ENCODE data around the gene ESRP2. TPM values are rescaled to one million over a fixed set of nuclear protein-coding genes. Genes with fewer than 3 reads are reported as not detected.

Gene ESRP2
- total RNA-seq, 1 donor from 2014 or later: 64.5 TPM

DNA sequence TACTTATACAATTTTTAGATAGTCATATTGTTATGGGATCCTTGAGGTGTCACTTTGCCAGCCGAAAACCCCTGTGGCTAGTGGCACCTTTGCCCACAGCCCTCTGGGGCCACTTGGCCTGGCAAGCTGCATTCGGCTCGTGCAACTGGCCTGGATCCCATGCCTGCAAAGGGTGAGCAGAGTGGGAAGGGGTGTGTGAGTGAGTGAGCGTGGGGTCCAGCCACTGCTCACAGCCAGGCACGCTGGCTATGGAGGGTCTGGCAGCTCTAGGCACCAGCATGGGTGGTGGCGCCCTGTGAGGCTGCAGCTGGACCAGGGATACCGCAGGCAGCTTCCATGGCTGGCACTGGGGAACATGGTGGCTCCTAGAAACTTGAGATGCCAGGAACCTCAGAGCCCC lies 49.0 kb downstream of the ESRP2 start:
- TF ChIP-seq, protein P1, sequence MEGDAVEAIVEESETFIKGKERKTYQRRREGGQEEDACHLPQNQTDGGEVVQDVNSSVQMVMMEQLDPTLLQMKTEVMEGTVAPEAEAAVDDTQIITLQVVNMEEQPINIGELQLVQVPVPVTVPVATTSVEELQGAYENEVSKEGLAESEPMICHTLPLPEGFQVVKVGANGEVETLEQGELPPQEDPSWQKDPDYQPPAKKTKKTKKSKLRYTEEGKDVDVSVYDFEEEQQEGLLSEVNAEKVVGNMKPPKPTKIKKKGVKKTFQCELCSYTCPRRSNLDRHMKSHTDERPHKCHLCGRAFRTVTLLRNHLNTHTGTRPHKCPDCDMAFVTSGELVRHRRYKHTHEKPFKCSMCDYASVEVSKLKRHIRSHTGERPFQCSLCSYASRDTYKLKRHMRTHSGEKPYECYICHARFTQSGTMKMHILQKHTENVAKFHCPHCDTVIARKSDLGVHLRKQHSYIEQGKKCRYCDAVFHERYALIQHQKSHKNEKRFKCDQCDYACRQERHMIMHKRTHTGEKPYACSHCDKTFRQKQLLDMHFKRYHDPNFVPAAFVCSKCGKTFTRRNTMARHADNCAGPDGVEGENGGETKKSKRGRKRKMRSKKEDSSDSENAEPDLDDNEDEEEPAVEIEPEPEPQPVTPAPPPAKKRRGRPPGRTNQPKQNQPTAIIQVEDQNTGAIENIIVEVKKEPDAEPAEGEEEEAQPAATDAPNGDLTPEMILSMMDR (IDR thresholded peaks at IDR 0.05): no peak
- no peak overlapping the region for H3K4me3 ChIP-seq
- peaks cover 95% of the 10 kb centered on the region for H3K36me3 ChIP-seq
- DNase-seq (no peak), ATAC-seq (no peak)
- H3K27me3 ChIP-seq (ENCODE audit: low read depth): no peaks in the 10 kb centered on the region
- no peaks in the 10 kb centered on the region for H3K9me3 ChIP-seq
- H3K4me1 ChIP-seq: no peaks in the 10 kb centered on the region
- intact Hi-C loops (cut with DNase I): no loop called here
- no peak overlapping the region for H3K27ac ChIP-seq

DNA sequence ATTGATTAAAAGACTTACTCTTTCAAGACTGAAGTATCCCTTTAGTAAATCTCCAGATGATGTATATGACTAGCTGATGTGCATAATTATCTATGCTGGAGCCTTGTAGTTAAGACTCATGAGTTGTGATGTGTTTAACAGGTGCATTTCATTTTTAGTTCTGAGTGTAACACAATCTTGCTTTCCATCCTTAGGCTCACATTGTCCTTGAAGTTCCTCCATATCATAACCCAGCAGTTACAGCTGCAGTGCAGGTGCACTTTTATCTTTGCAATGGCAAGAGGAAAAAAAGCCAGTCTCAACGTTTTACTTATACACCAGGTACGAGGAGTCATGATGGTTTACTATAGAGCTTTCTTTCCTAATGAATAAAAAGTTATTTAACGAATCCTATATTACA lies 52.9 kb downstream of the ESRP2 start:
- no peaks in the 10 kb centered on the region for H3K9me3 ChIP-seq
- TF ChIP-seq, protein P1 (IDR thresholded peaks at IDR 0.05): no peak
- intact Hi-C loops (cut with DNase I): no loop called here
- no peaks in the 10 kb centered on the region for H3K27me3 ChIP-seq (ENCODE audit: low read depth)
- H3K4me3 ChIP-seq: no peak overlapping the region
- no peak overlapping the region for H3K27ac ChIP-seq
- H3K4me1 ChIP-seq: no peaks in the 10 kb centered on the region
- H3K36me3 ChIP-seq: peaks cover 93% of the 10 kb centered on the region
- ATAC-seq (no peak), DNase-seq (no peak)

DNA sequence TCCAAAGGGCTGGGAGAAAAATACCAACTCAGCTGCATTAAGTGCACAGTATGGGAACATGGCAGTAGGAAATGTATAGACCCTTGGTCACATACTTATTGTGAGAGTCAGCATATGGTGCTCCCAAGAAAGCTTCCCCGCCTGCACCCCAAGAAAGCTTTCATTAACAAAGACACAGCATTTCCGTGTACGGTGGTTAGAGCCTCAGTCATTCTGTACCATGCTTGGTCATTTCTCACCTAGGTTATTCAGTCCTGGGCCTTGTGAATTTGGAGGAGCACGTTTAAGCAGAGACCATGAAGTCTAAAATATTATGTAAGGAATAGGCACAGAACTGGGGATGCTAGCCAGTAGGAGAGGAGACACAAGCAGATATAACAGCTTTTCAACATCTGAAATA lies 56.1 kb downstream of the ESRP2 start:
- TF ChIP-seq, protein P1 (IDR thresholded peaks at IDR 0.05): no peak
- peaks cover 91% of the 10 kb centered on the region for H3K36me3 ChIP-seq
- intact Hi-C loops (cut with DNase I): no loop called here
- no peak overlapping the region for H3K4me3 ChIP-seq
- DNase-seq (no peak), ATAC-seq (no peak)
- no peak overlapping the region for H3K27ac ChIP-seq
- no peaks in the 10 kb centered on the region for H3K27me3 ChIP-seq (ENCODE audit: low read depth)
- no peaks in the 10 kb centered on the region for H3K9me3 ChIP-seq
- H3K4me1 ChIP-seq: no peaks in the 10 kb centered on the region

DNA sequence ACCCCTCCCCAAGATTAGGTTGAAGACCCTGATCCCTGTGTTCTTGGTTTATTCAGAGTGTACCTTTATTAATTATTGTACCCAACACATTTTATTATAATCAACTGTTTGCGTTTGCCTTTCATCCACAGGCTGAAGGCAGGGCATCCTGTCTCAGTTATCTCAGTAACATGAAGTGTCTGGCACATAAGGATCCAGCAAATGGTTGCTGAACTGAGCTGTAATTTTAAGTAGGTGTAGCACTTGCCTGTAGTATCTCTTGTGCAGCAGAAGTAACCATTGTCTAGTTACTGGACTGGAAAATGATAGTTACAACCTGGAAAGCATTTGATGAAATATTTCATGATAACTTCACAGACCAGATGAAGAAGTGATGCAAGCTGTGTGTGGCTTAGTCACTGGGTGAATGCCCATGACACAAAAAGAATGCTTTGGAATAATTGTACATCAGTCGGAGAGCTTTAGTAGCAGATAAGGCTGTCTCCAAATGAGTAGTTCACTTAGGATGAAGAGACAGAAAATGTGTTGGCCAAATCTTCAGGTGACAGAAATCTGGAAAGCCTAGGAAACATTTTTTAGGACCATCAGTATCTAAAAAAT lies 56.6 kb downstream of the ESRP2 start:
- H3K27me3 ChIP-seq (ENCODE audit: low read depth): no peaks in the 10 kb centered on the region
- H3K36me3 ChIP-seq: peaks cover 91% of the 10 kb centered on the region
- TF ChIP-seq, protein P1 (IDR thresholded peaks at IDR 0.05): no peak

More for the DNA sequence above, 56.6 kb downstream of the ESRP2 start:
- intact Hi-C loops (cut with DNase I): no loop called here
- ATAC-seq (no peak), DNase-seq (no peak)
- Histone ChIP-seq H3K4me1 (no peaks in the 10 kb centered on the region), H3K4me3 (no peak overlapping the region), H3K9me3 (no peaks in the 10 kb centered on the region), H3K27ac (no peak overlapping the region)

Small RNA genes within 50 kb of the gene (microRNA-seq; reads per million reads assigned to microRNA genes)
- not detected for gene MIR6773 (ENCODE audit: borderline number of aligned reads)

Other genes with a start within 250 kb of the ESRP2 start
- 29.5 TPM for gene DPEP2, start 236.6 kb downstream of the ESRP2 start, total RNA-seq
- not detected for gene DPEP2NB, start 220.2 kb downstream of the ESRP2 start, total RNA-seq
- 9.9 TPM for gene DDX28, start 212.9 kb downstream of the ESRP2 start, total RNA-seq
- gene DUS2, start 212.8 kb downstream of the ESRP2 start, total RNA-seq: 15.1 TPM
- 61.6 TPM for gene NFATC3, start 150.8 kb downstream of the ESRP2 start, total RNA-seq
- 45.1 TPM for gene PLA2G15, start 9.2 kb upstream of the ESRP2 start, total RNA-seq
- gene SLC7A6, start 28.4 kb upstream of the ESRP2 start, total RNA-seq: 47.1 TPM
- gene SLC7A6OS, start 74.8 kb upstream of the ESRP2 start, total RNA-seq: 16.8 TPM
- 36.1 TPM for gene PRMT7, start 74.9 kb upstream of the ESRP2 start, total RNA-seq
- 3.6 TPM for gene SMPD3, start 212.4 kb upstream of the ESRP2 start, total RNA-seq